Endothelial cell of umbilical vein (primary cell): ENCODE data around the gene CMTM4. TPM values are rescaled to one million over a fixed set of nuclear protein-coding genes. Genes with fewer than 3 reads are reported as not detected.

Experiments
- BruUV-seq: library from RNA; stranded (reverse); fragments of 400-500 nt; replicated peaks from 2 replicates; lab custom pipeline; 2021; lab: Mats Ljungman, UMichigan
- CTCF ChIA-PET: fragments of 300-600, 350-600 bp; sonication (Branson Sonifier 250); formaldehyde crosslinking; loops from one replicate; lab custom pipeline; 2021; ENCODE audit warnings: antibody characterized with exemption, inconsistent platforms; lab: Charles Lee
- POLR2A ChIA-PET: fragments of 300-600, 350-600 bp; sonication (Branson Sonifier 250); formaldehyde crosslinking; loops from one replicate; lab custom pipeline; 2021; ENCODE audit warnings: antibody characterized with exemption, inconsistent platforms; lab: Charles Lee
- DNase-seq: peaks from one replicate; pipeline ENCODE4 v3.0.0-alpha.2; 2011; ENCODE audit warnings: low read depth, low spot score
- FAIRE-seq: peaks from 2 replicates; lab custom pipeline; 2011; peaks lifted over from hg19 to GRCh38; lab: Jason Lieb, UNC
- H2AFZ ChIP-seq: 2 replicates; pipeline ENCODE4 v1.6.0; 2012; ENCODE audit warnings: low read depth, low read length, control low read depth, inconsistent platforms
- H3K27ac ChIP-seq: 2 replicates; pipeline ENCODE4 v1.5.1; 2011; ENCODE audit warnings: low read depth, mild to moderate bottlenecking, control low read depth, low read length, moderate library complexity; ENCODE audit not compliant: insufficient read depth
- H3K27me3 ChIP-seq, 2 experiments: 2 replicates each; pipeline versions ENCODE4 v1.6.0 to v1.6.1; 2011; ENCODE audit warnings: low read length in 2 of 2, mixed read lengths in 1 of 2; ENCODE audit not compliant: control insufficient read depth in 2 of 2, insufficient read depth in 2 of 2
- H3K36me3 ChIP-seq, 2 experiments: 2 replicates in 1 of 2; 3 replicates in 1 of 2; pipeline ENCODE4 v1.5.1; 2011; ENCODE audit warnings: low read length in 2 of 2, mild to moderate bottlenecking in 1 of 2, moderate library complexity in 1 of 2; ENCODE audit not compliant: control insufficient read depth in 2 of 2, insufficient read depth in 2 of 2; ENCODE audit errors: extremely low read depth in 1 of 2
- H3K4me1 ChIP-seq: 3 replicates; pipeline ENCODE4 v1.5.1; 2011; ENCODE audit warnings: mild to moderate bottlenecking, low read length; ENCODE audit not compliant: control insufficient read depth, insufficient read depth; ENCODE audit errors: extremely low read depth
- H3K4me2 ChIP-seq: 2 replicates; pipeline ENCODE4 v1.6.1; 2011; ENCODE audit warnings: low read length, control low read depth, mixed read lengths; ENCODE audit not compliant: insufficient read depth
- H3K4me3 ChIP-seq, 3 experiments: fragments of 200-600 bp in 1 of 3; sonication (generic), shearing (Covaris generic) in 1 of 3; replicated peaks in 1 of 3; 2 replicates each; pipeline ENCODE4 v1.5.1; 2011 to 2016; ENCODE audit warnings: control low read depth in 3 of 3, low read length in 3 of 3, mild to moderate bottlenecking in 2 of 3, inconsistent platforms in 1 of 3, low read depth in 1 of 3, moderate library complexity in 1 of 3; ENCODE audit not compliant: insufficient read depth in 1 of 3
- H3K79me2 ChIP-seq: 2 replicates; pipeline ENCODE4 v1.6.0; 2012; ENCODE audit warnings: low read length, inconsistent platforms; ENCODE audit not compliant: control insufficient read depth, insufficient read depth
- H3K9ac ChIP-seq: replicated peaks from 2 replicates; pipeline ENCODE3; 2011; ENCODE audit warnings: low read length, control low read depth; ENCODE audit not compliant: insufficient read depth; ENCODE audit errors: extremely low read depth
- H3K9me1 ChIP-seq: replicated peaks from 3 replicates; pipeline ENCODE4 v1.6.0; 2011; ENCODE audit warnings: mild to moderate bottlenecking, low read length; ENCODE audit not compliant: control insufficient read depth, insufficient read depth; ENCODE audit errors: extremely low read depth
- H3K9me3 ChIP-seq: replicated peaks from 2 replicates; pipeline ENCODE4 v1.5.1; 2012; ENCODE audit warnings: low read length, inconsistent platforms; ENCODE audit not compliant: control insufficient read depth, insufficient read depth
- H4K20me1 ChIP-seq: replicated peaks from 2 replicates; pipeline ENCODE3; 2011; ENCODE audit warnings: mild to moderate bottlenecking, low read length; ENCODE audit not compliant: control insufficient read depth, insufficient read depth; ENCODE audit errors: extremely low read depth
- CTCF ChIP-seq, 2 donors: IDR thresholded peaks; 1 replicate in 1 of 2; 2 replicates in 1 of 2; pipeline ENCODE4 v1.5.1; 2011; ENCODE audit warnings: low read length in 2 of 2, mild to moderate bottlenecking in 2 of 2, moderate library complexity in 2 of 2, control low read depth in 1 of 2, inconsistent platforms in 1 of 2, low read depth in 1 of 2; ENCODE audit not compliant: insufficient read depth in 1 of 2; ENCODE audit errors: extremely low read depth in 1 of 2
- EZH2 ChIP-seq: IDR thresholded peaks from 2 replicates; pipeline ENCODE4 v1.6.1; 2012; ENCODE audit warnings: borderline replicate concordance, low read depth, mild to moderate bottlenecking, moderate library complexity, low read length, inconsistent platforms; ENCODE audit not compliant: severe bottlenecking
- FOS ChIP-seq: IDR thresholded peaks from 2 replicates; pipeline ENCODE4 v1.6.1; 2011; ENCODE audit warnings: mild to moderate bottlenecking, low read length, moderate library complexity, borderline replicate concordance; ENCODE audit not compliant: insufficient read depth
- GATA2 ChIP-seq: IDR thresholded peaks from 2 replicates; pipeline ENCODE4 v1.7.0; 2011; ENCODE audit warnings: low read depth, mild to moderate bottlenecking, moderate library complexity, mixed read lengths, low read length; ENCODE audit not compliant: insufficient read length, insufficient read depth
- JUN ChIP-seq: IDR thresholded peaks from 2 replicates; pipeline ENCODE4 v1.6.1; 2011; ENCODE audit warnings: borderline replicate concordance, low read depth; ENCODE audit not compliant: insufficient read length, insufficient read depth
- MAX ChIP-seq: IDR thresholded peaks from 2 replicates; pipeline ENCODE4 v1.6.1; 2011; ENCODE audit not compliant: insufficient read depth, insufficient read length
- MYC ChIP-seq: IDR thresholded peaks from one replicate; pipeline ENCODE4 v1.6.1; 2011; ENCODE audit warnings: mild to moderate bottlenecking, low read depth, low read length
- POLR2A ChIP-seq: IDR thresholded peaks from 2 replicates; pipeline ENCODE4 v1.6.1; 2012; ENCODE audit warnings: low read depth, mild to moderate bottlenecking, control low read depth, low read length
- POLR2AphosphoS5 ChIP-seq: IDR thresholded peaks from 2 replicates; pipeline ENCODE4 v1.6.1; 2012; ENCODE audit warnings: low read depth, mild to moderate bottlenecking, control low read depth, low read length, moderate library complexity; ENCODE audit not compliant: insufficient read depth
- dilution Hi-C: fragments of 300-500 bp; cut with MboI; formaldehyde crosslinking; loops from one replicate; pipeline ENCODE4 v1.15.0; 2019; ENCODE audit warnings: low sequenced_read_pairs; ENCODE audit not compliant: extremely low pct_ligation_motif_present
- intact Hi-C: fragments of 100-400 bp; cut with micrococcal nuclease; formaldehyde crosslinking; loops from one replicate; pipeline ENCODE4 v1.10.0; 2022
- polyA plus RNA-seq, 4 experiments: library from polyadenylated mRNA; depleted of rRNA in 3 of 4; stranded (reverse) in 3 of 4; unstranded in 1 of 4; fragments of >200 nt; gene quantifications; 2 replicates each; pipeline versions ENCODE4 v1.2.1 to v1.2.3, GENCODE V29; 2011 to 2012; ENCODE audit warnings: missing spikeins in 1 of 4
- total RNA-seq: library from RNA; stranded (reverse); gene quantifications from 2 replicates; pipeline ENCODE4 v1.2.3, GENCODE V29; 2021

CMTM4 gene
- total and polyA plus RNA-seq, 2 donors (not counting 3 experiments of a cell fraction or from before 2014, with no cell fraction given) = 9.0 to 10.7 TPM

- no peak for TF ChIP-seq FOS
- TF ChIP-seq GATA2 = no peak
- TF ChIP-seq EZH2 = no peak
- no peak for TF ChIP-seq MYC
- no peak for TF ChIP-seq POLR2A
- TF ChIP-seq MAX = no peak
- TF ChIP-seq JUN = no peak
- no peak for TF ChIP-seq POLR2AphosphoS5
- no peak for TF ChIP-seq CTCF (IDR thresholded peaks at IDR 0.05; ENCODE audit: extremely low read depth in 1 of 2, insufficient read depth in 1 of 2, low read depth in 1 of 2, low read length in 2 of 2)
- no peak overlapping the region for H2AFZ ChIP-seq
- FAIRE-seq (no peak), DNase-seq (no peak)
- no peaks in the 10 kb centered on the region for H3K27me3 ChIP-seq
- no peak overlapping the region for H3K4me2 ChIP-seq
- H4K20me1 ChIP-seq = no peaks in the 10 kb centered on the region
- no peaks in the 10 kb centered on the region for H3K36me3 ChIP-seq
- no TSS peak for BruUV-seq
- intact Hi-C loops = no loop called here
- no peak overlapping the region for H3K4me3 ChIP-seq
- ChIA-PET POLR2A (no interaction called here), CTCF (interaction anchor here (1.4 to 7.8 kb wide), 2 partner anchors 13 to 29 kb away, joined by 3 to 49 read pairs; no protein-coding TSS in a partner anchor)
- H3K9me1 ChIP-seq = no peaks in the 10 kb centered on the region
- no peaks in the 10 kb centered on the region for H3K9me3 ChIP-seq
- no peaks in the 10 kb centered on the region for H3K79me2 ChIP-seq
- H3K27ac ChIP-seq = no peak overlapping the region
- no peak overlapping the region for H3K9ac ChIP-seq
- dilution Hi-C loops = no loop called here
- H3K4me1 ChIP-seq = peaks cover 5% of the 10 kb centered on the region
These were observed 5.3 kb downstream of the CMTM4 start for GRCh38 chr16:66691234-66691633.
